Gastrocnemius medialis (tissue), 4 donors: ENCODE measurements around the gene WDR48. TPM values are rescaled to one million over a fixed set of nuclear protein-coding genes. Genes with fewer than 3 reads are reported as not detected.

ENCODE experiments used
- ATAC-seq, 2 donors: fragments of 150-250 bp; one replicate each; pipeline ENCODE4 v1.9.1; 2016
- DNase-seq, 2 donors: peaks; one replicate each; pipeline ENCODE4 v3.0.0-alpha.2; 2019
- H3K27ac ChIP-seq, 4 donors: fragments of 200-600 bp; sonication (generic); 1 replicate in 1 of 4; 2 replicates in 3 of 4; pipeline ENCODE4 v1.5.1; 2016 to 2018; ENCODE audit warnings: mild to moderate bottlenecking in 2 of 4, moderate library complexity in 1 of 4
- H3K27me3 ChIP-seq, 3 donors: fragments of 200-600 bp; sonication (generic) in 2 of 3; 1 replicate in 1 of 3; 2 replicates in 2 of 3; pipeline versions ENCODE4 v1.5.1 to v1.6.0; 2016 to 2019; ENCODE audit warnings: mild to moderate bottlenecking in 1 of 3, moderate library complexity in 1 of 3
- H3K36me3 ChIP-seq, 2 donors: fragments of 200-600 bp; sonication (generic) in 1 of 2; one replicate each; pipeline ENCODE4 v1.5.1; 2017 to 2018
- H3K4me1 ChIP-seq, 2 donors: fragments of 200-600 bp; sonication (generic) in 1 of 2; one replicate each; pipeline ENCODE4 v1.5.1; 2016 to 2017; ENCODE audit warnings: mild to moderate bottlenecking in 2 of 2
- H3K4me3 ChIP-seq, 4 donors: fragments of 200-600 bp; sonication (generic) in 3 of 4; 1 replicate in 1 of 4; 2 replicates in 3 of 4; pipeline ENCODE4 v1.5.1; 2016 to 2019; ENCODE audit warnings: mild to moderate bottlenecking in 2 of 4
- H3K9me3 ChIP-seq, 3 donors: fragments of 200-600 bp; sonication (generic) in 2 of 3; 1 replicate in 1 of 3; 2 replicates in 2 of 3; pipeline ENCODE4 v1.5.1; 2016 to 2019
- POLR2A ChIP-seq, 2 donors: fragments of 450-650 bp; IDR thresholded peaks; one replicate each; pipeline ENCODE4 v1.6.1; 2017; ENCODE audit warnings: antibody characterized with exemption in 2 of 2, mild to moderate bottlenecking in 2 of 2, moderate library complexity in 2 of 2
- in situ Hi-C, 4 donors: fragments of 200-750 bp; cut with MboI; loops; one replicate each; pipeline versions ENCODE4 v1.15.0 to v1.8.0; 2017; ENCODE audit warnings: low sequenced_read_pairs in 4 of 4
- intact Hi-C: fragments of 100-400 bp; cut with DNase I; formaldehyde crosslinking; loops from one replicate; pipeline ENCODE4 v1.15.1; 2023; ENCODE audit warnings: low total_unique reads
- total RNA-seq, 4 donors: library from RNA; depleted of rRNA; stranded (reverse); fragments of >200 nt; gene quantifications; one replicate each; pipeline versions ENCODE4 v1.1.0 to v1.2.3, GENCODE V29; 2016
- TF ChIP-seq, protein P1 (sequence below), 5 experiments: fragments of 450-650 bp in 3 of 5; fragments of 200-600 bp in 2 of 5; sonication (generic) in 2 of 5; IDR thresholded peaks in 4 of 5; conservative IDR thresholded peaks in 1 of 5; 1 replicate in 4 of 5; 2 replicates in 1 of 5; pipeline ENCODE4 v1.5.1; 2016 to 2019; ENCODE audit warnings: antibody characterized with exemption in 5 of 5, mild to moderate bottlenecking in 3 of 5, moderate library complexity in 3 of 5

WDR48 gene
- 10 to 100 TPM; 14.8 to 26.5 (median 19.8) TPM for total RNA-seq

- in situ Hi-C loops (no loop called here), intact Hi-C loops (loop anchor here (2.0 to 5.0 kb wide), 3 partner anchors 55 to 330 kb away; partner anchors contain the start of genes GORASP1, SLC25A38 and TTC21A)
- H3K27ac ChIP-seq = peak within 1 kb of the TSS; percentile 84 to 96 (median 94)
- peak within 1 kb of the TSS; percentile 94 to 98 (median 94) for H3K4me3 ChIP-seq
- H3K9me3 ChIP-seq = no peaks in the 10 kb centered on the region
- peak; percentile 92 for DNase-seq
- TF ChIP-seq, protein P1, sequence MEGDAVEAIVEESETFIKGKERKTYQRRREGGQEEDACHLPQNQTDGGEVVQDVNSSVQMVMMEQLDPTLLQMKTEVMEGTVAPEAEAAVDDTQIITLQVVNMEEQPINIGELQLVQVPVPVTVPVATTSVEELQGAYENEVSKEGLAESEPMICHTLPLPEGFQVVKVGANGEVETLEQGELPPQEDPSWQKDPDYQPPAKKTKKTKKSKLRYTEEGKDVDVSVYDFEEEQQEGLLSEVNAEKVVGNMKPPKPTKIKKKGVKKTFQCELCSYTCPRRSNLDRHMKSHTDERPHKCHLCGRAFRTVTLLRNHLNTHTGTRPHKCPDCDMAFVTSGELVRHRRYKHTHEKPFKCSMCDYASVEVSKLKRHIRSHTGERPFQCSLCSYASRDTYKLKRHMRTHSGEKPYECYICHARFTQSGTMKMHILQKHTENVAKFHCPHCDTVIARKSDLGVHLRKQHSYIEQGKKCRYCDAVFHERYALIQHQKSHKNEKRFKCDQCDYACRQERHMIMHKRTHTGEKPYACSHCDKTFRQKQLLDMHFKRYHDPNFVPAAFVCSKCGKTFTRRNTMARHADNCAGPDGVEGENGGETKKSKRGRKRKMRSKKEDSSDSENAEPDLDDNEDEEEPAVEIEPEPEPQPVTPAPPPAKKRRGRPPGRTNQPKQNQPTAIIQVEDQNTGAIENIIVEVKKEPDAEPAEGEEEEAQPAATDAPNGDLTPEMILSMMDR (IDR thresholded peaks at IDR 0.05 in 4 of 5, conservative IDR thresholded peaks at IDR 0.05 in 1 of 5) = no peak
- peak; percentile 64 to 77 for TF ChIP-seq POLR2A (IDR thresholded peaks at IDR 0.05)
- no peaks in the 10 kb centered on the region for H3K27me3 ChIP-seq
- H3K36me3 ChIP-seq = no peaks in the 10 kb centered on the region
- peaks cover 22% of the 10 kb centered on the region in 2 donors for H3K4me1 ChIP-seq
- ATAC-seq = peak; percentile 99 to 100
Measured at GRCh38 chr3:39051649-39052561, at the start of gene WDR48, which contains the start of gene SCN11A. Gene WDR48, plus strand, starts transcription at chr3:39052016. Its CDS starts 10 bp downstream, at chr3:39052026. Gene SCN11A, minus strand, starts transcription at chr3:39051944. Its CDS starts 101,582 bp downstream, at chr3:38950362.

- H3K36me3 ChIP-seq = no peaks in the 10 kb centered on the region
- H3K4me1 ChIP-seq = no peaks in the 10 kb centered on the region
- peaks cover 0 to 4% (median 0%) of the 10 kb centered on the region in 3 donors for H3K27me3 ChIP-seq
- in situ Hi-C loops = loop anchor here in 1 of 4 donors (25.0 kb wide), 1 partner anchor 468 kb away; no protein-coding TSS in a partner anchor
- TF ChIP-seq POLR2A (IDR thresholded peaks at IDR 0.05) = no peak
- TF ChIP-seq, protein P1 (IDR thresholded peaks at IDR 0.05 in 4 of 5, conservative IDR thresholded peaks at IDR 0.05 in 1 of 5) = no peak
- H3K27ac ChIP-seq = no peak overlapping the region
- no peaks in the 10 kb centered on the region for H3K9me3 ChIP-seq
- intact Hi-C loops = no loop called here
- no peak for ATAC-seq
- no peak for DNase-seq
- no peak overlapping the region for H3K4me3 ChIP-seq
Measured at GRCh38 chr3:39005295-39005694, 46.5 kb upstream of the WDR48 start.

DNA sequence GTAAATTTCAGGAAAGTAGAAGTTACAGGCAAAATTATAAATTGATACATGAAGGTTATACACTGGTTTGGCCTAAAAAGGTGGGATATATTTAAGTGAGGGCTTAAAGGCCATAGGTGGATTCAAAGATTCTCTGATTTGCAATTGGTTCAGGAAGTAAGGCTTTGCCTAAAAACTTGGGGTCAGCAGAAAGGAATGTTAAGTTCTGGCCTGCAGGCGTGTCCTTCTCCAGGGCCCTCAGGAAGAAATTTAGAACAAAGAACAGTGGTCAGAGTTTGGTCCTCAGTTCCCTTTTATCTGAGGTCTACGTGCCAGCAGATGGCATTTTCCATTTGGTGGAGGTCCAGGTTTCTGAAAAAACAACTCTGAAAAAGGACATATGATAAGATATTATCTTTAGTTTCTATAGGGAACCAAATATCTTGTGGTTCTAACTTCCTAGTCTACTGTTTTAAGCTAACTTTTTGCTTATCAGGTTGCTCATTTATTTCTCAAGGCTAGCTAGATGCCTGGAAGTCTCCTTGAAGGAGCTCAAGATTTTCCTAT lies 40.6 kb upstream of the WDR48 start:
- in situ Hi-C loops = loop anchor here in 1 of 4 donors (25.0 kb wide), 1 partner anchor 474 kb away; no protein-coding TSS in a partner anchor
- Histone ChIP-seq H3K9me3 (no peaks in the 10 kb centered on the region), H3K36me3 (no peaks in the 10 kb centered on the region), H3K27ac (no peak overlapping the region), H3K4me1 (no peaks in the 10 kb centered on the region), H3K27me3 (peaks cover 0 to 4% (median 0%) of the 10 kb centered on the region in 3 donors), H3K4me3 (no peak overlapping the region)
- ATAC-seq (no peak), DNase-seq (no peak)
- intact Hi-C loops = no loop called here
- no peak for TF ChIP-seq POLR2A (IDR thresholded peaks at IDR 0.05)
- TF ChIP-seq, protein P1 (IDR thresholded peaks at IDR 0.05 in 4 of 5, conservative IDR thresholded peaks at IDR 0.05 in 1 of 5) = no peak

- Histone ChIP-seq H3K27me3 (peaks cover 0 to 4% (median 0%) of the 10 kb centered on the region in 3 donors), H3K9me3 (no peaks in the 10 kb centered on the region), H3K27ac (no peak overlapping the region), H3K4me1 (no peaks in the 10 kb centered on the region), H3K4me3 (no peak overlapping the region), H3K36me3 (no peaks in the 10 kb centered on the region)
- intact Hi-C loops (no loop called here), in situ Hi-C loops (loop anchor here in 1 of 4 donors (25.0 kb wide), 1 partner anchor 476 kb away; no protein-coding TSS in a partner anchor)
- TF ChIP-seq, protein P1 (IDR thresholded peaks at IDR 0.05 in 4 of 5, conservative IDR thresholded peaks at IDR 0.05 in 1 of 5) = no peak
- TF ChIP-seq POLR2A (IDR thresholded peaks at IDR 0.05) = no peak
- DNase-seq (no peak), ATAC-seq (no peak)
Measured at GRCh38 chr3:39013289-39013688, 38.5 kb upstream of the WDR48 start.
